ENCODE measurements around the gene CDC6. TPM values are rescaled to one million over a fixed set of nuclear protein-coding genes. Genes with fewer than 3 reads are reported as not detected.

CDC6 gene
- total RNA-seq, 2 donors from 2014 or later, result 0.71 to 6.8 TPM

DNA sequence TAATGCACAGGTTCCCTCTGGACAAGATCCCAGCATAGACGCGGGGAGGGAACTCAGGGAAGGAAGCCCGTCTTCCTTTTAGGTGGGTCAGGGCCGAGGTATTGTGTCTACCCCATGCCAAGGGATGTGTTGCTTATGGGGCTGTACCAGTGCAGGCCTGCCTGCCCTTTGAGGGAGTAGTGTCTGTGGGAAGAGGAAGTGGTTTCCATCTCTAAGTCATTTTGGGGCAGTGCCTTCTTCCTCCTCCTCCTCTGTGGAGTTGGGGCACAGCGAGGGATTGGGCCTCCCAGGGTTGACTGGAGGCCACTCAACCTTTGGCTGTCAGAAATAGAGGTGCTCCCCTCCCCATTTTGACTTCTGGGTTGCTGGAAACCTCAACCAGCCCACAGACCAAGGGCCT, 50.4 kb downstream of the CDC6 start:
- TF ChIP-seq, protein P1, sequence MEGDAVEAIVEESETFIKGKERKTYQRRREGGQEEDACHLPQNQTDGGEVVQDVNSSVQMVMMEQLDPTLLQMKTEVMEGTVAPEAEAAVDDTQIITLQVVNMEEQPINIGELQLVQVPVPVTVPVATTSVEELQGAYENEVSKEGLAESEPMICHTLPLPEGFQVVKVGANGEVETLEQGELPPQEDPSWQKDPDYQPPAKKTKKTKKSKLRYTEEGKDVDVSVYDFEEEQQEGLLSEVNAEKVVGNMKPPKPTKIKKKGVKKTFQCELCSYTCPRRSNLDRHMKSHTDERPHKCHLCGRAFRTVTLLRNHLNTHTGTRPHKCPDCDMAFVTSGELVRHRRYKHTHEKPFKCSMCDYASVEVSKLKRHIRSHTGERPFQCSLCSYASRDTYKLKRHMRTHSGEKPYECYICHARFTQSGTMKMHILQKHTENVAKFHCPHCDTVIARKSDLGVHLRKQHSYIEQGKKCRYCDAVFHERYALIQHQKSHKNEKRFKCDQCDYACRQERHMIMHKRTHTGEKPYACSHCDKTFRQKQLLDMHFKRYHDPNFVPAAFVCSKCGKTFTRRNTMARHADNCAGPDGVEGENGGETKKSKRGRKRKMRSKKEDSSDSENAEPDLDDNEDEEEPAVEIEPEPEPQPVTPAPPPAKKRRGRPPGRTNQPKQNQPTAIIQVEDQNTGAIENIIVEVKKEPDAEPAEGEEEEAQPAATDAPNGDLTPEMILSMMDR (IDR thresholded peaks at IDR 0.05), result no peak
- Histone ChIP-seq H3K4me3 (no peak overlapping the region), H3K4me1 (ENCODE audit: control insufficient read depth in 1 of 2, low read depth in 2 of 2) (peaks cover 31 to 57% of the 10 kb centered on the region in 2 donors), H3K36me3 (no peaks in the 10 kb centered on the region), H3K9me3 (no peaks in the 10 kb centered on the region), H3K27ac (no peak overlapping the region), H3K27me3 (replicated peaks; ENCODE audit: insufficient read depth) (no peaks in the 10 kb centered on the region)
- DNase-seq (ENCODE audit: low spot score) (no peak), ATAC-seq (ENCODE audit: insufficient number of reproducible peaks, low FRiP score, low read depth) (no peak)

DNA sequence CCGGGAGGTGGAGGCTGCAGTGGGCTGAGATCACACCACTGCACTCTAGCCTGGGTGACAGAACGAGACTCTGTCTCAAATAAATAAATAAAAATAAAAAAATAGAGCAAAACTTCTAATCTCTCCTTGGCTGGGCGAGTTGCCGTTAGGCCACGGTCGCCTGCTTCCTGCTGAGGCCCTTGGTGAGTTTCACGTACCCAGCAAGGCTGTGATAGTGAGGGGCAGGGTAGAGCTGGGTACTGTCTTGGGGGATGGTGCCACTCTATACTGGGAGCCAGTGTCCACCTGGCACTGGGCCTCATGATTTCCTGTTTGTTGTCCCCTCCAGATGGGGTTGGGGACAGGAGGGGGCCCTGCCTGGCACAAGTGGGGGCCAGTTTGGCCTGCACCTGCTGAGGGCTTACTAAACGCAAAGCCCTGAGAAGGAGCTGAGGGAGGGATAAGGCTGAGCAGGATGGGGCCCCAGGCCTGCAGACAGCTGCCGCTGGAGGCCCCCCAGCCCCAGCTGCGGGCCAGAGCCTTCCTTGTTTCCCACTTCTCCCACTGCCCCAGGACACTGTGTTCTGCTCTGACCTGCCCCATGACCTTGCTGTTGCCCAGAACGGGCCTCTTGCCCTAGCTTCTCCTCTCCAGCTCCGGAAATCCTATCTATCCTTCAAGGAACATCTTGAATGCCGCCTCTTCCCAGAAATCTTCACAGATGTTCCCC, 51.4 kb downstream of the CDC6 start:
- H3K4me1 ChIP-seq (ENCODE audit: control insufficient read depth in 1 of 2, low read depth in 2 of 2), result peaks cover 21 to 55% of the 10 kb centered on the region in 2 donors
- no peaks in the 10 kb centered on the region for H3K27me3 ChIP-seq (replicated peaks; ENCODE audit: insufficient read depth)
- H3K27ac ChIP-seq, result peak overlapping the region in 1 of 2 donors; percentile 15
- TF ChIP-seq, protein P1 (IDR thresholded peaks at IDR 0.05), result no peak
- H3K36me3 ChIP-seq, result no peaks in the 10 kb centered on the region
- no peak overlapping the region for H3K4me3 ChIP-seq
- H3K9me3 ChIP-seq, result no peaks in the 10 kb centered on the region
- no peak for ATAC-seq (ENCODE audit: insufficient number of reproducible peaks, low FRiP score, low read depth)
- no peak for DNase-seq (ENCODE audit: low spot score)

DNA sequence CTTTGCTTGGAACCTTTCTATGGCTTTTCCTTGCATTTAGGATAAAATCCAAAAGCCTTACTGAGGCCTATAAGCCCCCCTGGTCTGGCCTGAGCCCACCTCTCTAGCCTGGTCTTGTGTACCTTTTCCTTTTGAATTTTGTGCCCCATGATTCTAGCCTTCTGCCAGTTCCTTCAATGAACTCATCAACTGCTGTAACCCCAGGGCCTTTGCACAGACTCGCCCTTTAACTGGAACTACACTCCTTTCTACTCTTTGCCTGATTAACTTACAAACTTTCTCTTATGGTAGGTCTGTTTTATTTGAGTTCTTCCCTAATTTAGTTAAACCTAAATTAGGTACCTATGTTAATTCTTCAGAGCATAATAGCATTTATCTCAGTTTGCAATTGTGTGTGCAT, 52.6 kb downstream of the CDC6 start:
- Histone ChIP-seq H3K27me3 (replicated peaks; ENCODE audit: insufficient read depth) (no peaks in the 10 kb centered on the region), H3K4me3 (no peak overlapping the region), H3K4me1 (ENCODE audit: control insufficient read depth in 1 of 2, low read depth in 2 of 2) (peaks cover 20 to 55% of the 10 kb centered on the region in 2 donors), H3K36me3 (no peaks in the 10 kb centered on the region), H3K27ac (peak overlapping the region; percentile 91 to 92), H3K9me3 (no peaks in the 10 kb centered on the region)
- DNase-seq (ENCODE audit: low spot score) (no peak), ATAC-seq (ENCODE audit: insufficient number of reproducible peaks, low FRiP score, low read depth) (no peak)
- TF ChIP-seq, protein P1 (IDR thresholded peaks at IDR 0.05), result no peak

DNA sequence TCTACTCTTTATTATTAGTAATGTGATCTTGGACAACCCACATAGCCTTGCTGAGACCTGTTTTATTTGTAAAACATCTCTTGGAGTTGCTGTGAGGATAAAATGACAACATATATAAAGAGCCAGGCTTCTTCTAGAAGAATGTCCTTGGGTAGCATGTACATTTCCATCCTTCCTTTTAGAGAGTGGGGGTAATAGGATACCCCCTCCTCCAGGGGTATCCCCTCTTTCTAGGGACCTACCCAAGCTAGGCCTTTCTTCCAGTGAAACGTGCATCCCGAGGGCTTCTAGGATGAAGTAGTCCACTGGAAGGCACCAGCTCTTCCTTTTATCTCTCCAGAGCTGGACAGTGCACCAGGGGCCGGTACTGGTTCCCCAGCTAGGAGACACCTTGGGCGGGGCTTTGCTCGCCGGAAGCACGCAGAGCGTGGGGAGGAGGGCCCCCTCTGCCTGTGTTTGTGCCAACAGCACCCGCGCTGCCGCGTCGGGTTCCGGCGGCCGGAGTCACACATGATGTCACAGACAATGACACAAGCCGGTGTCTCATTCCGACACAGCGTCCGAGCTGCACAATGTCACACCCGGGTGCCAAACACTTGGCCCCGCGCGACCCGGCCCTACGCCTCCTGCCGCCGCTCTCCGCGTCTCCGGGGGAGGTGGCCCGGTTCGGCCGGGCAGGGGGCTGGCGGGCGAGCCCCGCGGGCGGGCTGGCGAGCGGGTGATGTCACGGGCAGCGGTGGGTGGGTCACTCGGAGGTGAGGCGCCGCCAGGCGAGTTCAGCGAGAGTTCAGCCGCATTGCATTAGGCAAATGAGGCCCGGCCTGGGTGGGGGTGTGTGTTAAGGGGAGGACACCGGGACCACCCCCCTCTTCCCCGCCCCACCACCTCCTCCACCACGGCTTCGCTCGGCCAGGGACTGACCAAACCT, 53.5 kb downstream of the CDC6 start:
- Histone ChIP-seq H3K27me3 (replicated peaks; ENCODE audit: insufficient read depth) (no peaks in the 10 kb centered on the region), H3K27ac (peak overlapping the region; percentile 91 to 92), H3K4me3 (peak overlapping the region; percentile 94), H3K36me3 (no peaks in the 10 kb centered on the region), H3K4me1 (ENCODE audit: control insufficient read depth in 1 of 2, low read depth in 2 of 2) (peaks cover 19 to 55% of the 10 kb centered on the region in 2 donors), H3K9me3 (no peaks in the 10 kb centered on the region)
- DNase-seq (ENCODE audit: low spot score) (peak; percentile 79), ATAC-seq (ENCODE audit: insufficient number of reproducible peaks, low FRiP score, low read depth) (peak; percentile 32)
- TF ChIP-seq, protein P1 (IDR thresholded peaks at IDR 0.05), result no peak

Measured in thoracic aorta (tissue), 2 donors.